ACC112 (cell line): ENCODE data around the gene RAB11FIP4.
"Not testable (repeated sequence)": the region's sequence is repeated elsewhere in the genome, so short reads cannot be mapped to it uniquely, and the experiment has no call there.

Source experiments
- H2AFZ ChIP-seq: fragments of 200-600 bp; sonication (generic); one replicate; pipeline ENCODE4 v1.6.0; 2017; ENCODE audit warnings: antibody characterized with exemption, low read length; ENCODE audit not compliant: unreplicated experiment
- H3K27ac ChIP-seq: fragments of 200-600 bp; sonication (generic); 2 replicates; pipeline ENCODE4 v1.5.1; 2014; ENCODE audit warnings: low read depth, mild to moderate bottlenecking, antibody characterized with exemption, low read length, moderate library complexity
- H3K27me3 ChIP-seq: fragments of 200-600 bp; sonication (generic); 2 replicates; pipeline ENCODE4 v1.6.1; 2014; ENCODE audit warnings: mild to moderate bottlenecking, antibody characterized with exemption, low read length, moderate library complexity, mixed read lengths; ENCODE audit not compliant: insufficient read depth
- H3K36me3 ChIP-seq: fragments of 200-600 bp; sonication (generic); 2 replicates; pipeline ENCODE4 v1.6.1; 2016; ENCODE audit warnings: mild to moderate bottlenecking, antibody characterized with exemption, low read length, moderate library complexity, mixed read lengths; ENCODE audit not compliant: insufficient read depth
- H3K4me1 ChIP-seq: fragments of 200-600 bp; sonication (generic); one replicate; pipeline ENCODE4 v1.6.1; 2016; ENCODE audit warnings: low read length, mixed read lengths; ENCODE audit not compliant: insufficient read depth, unreplicated experiment, control insufficient read depth
- H3K4me3 ChIP-seq: fragments of 200-600 bp; sonication (generic); 2 replicates; pipeline ENCODE4 v1.5.1; 2014; ENCODE audit warnings: mild to moderate bottlenecking, low read depth, low read length
- H3K79me2 ChIP-seq: fragments of 200-600 bp; sonication (generic); one replicate; pipeline ENCODE4 v1.6.0; 2016; ENCODE audit warnings: low read length; ENCODE audit not compliant: control insufficient read depth, unreplicated experiment, insufficient read depth

Gene RAB11FIP4

DNA sequence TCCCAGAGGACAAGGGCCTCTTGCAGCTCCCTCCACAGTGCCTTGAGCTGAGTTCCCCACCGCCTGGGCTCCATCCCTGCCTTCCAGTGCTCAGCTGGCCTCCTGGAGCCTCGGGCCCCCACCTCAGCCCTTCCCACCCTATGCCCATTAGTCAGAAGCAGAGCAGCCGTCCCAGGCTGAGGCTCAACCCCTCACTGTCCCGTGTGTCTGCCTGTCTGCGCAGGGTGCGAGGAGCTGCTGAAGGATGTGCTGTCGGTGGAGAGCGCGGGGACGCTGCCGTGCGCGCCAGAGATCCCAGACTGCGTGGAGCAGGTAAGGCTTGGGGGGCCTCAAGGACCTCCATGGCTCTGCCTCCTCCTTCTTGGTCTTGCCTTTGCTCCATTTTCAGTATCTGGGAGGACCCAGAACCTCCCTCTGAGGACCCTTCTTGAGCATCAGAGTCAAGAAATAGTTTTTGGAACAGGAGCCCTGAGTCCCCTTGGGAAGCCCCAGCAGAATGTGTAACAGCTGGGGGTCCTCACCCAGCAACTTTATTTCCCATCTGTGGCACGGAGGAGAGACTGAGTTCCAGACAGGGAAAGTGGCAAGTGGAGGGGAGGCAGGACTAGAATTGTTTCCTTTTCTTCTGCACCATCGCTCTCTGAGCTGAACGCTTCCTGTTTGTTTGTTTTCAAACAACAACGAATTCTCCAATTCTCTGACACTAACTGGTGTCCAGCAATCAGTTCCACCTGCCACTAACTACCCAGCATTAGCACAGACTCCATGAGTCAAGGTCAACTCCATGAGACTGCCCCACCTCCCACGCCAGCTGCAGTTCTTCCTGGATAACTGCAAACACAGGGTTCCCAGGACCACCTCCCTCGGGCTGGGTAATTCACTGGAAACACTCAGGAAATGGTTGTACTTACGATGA lies 42.6 kb downstream of the RAB11FIP4 start:
- Histone ChIP-seq H3K4me3 (no peak overlapping the region), H3K79me2 (no peaks in the 10 kb centered on the region), H3K4me1 (no peaks in the 10 kb centered on the region), H3K27me3 (peaks cover 34% of the 10 kb centered on the region), H3K36me3 (no peaks in the 10 kb centered on the region), H2AFZ (no peak overlapping the region), H3K27ac (no peak overlapping the region)

DNA sequence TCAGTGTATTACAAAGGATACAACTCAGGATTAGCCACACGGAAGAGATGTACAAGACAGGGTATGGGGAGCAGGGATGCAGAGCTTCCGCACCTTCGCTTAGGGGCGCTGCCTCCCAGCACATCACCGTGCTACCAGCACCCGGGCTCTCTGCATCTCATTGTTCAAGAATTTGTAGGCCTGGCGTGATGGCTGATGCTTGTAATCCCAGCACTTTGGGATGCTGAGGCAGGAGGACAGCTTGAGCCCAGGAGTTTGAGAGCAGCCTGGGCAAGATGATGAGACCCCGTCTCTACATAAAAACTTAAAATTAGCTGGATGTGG lies 43.2 kb downstream of the RAB11FIP4 start:
- H3K4me1 ChIP-seq, result no peaks in the 10 kb centered on the region
- H3K36me3 ChIP-seq, result no peaks in the 10 kb centered on the region
- peaks cover 34% of the 10 kb centered on the region for H3K27me3 ChIP-seq
- no peak overlapping the region for H3K4me3 ChIP-seq
- H3K27ac ChIP-seq, result no peak overlapping the region
- H2AFZ ChIP-seq, result no peak overlapping the region
- no peaks in the 10 kb centered on the region for H3K79me2 ChIP-seq

DNA sequence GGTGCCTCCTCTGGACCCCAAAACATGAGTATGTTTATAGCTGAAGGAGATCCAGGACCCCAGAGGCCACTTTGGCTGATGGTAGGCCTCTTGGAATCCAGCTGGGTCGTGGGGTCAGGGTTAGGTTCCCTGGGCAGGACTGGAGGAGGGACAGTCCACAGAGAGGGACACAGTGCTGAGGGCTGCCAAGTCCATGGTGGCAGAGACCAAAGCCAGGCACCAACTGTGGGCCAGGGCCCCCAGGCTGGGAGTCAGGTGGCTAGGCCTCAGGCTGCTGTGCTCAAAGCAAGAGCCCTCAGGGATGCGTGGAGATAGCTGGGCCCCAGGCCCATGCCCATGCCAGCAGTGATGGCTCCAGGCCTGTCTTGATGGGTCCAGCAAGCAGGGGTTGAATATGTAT lies 44.1 kb downstream of the RAB11FIP4 start:
- no peaks in the 10 kb centered on the region for H3K4me1 ChIP-seq
- H3K27me3 ChIP-seq, result peaks cover 28% of the 10 kb centered on the region
- no peak overlapping the region for H3K4me3 ChIP-seq
- no peaks in the 10 kb centered on the region for H3K79me2 ChIP-seq
- H3K36me3 ChIP-seq, result no peaks in the 10 kb centered on the region
- H2AFZ ChIP-seq, result no peak overlapping the region
- H3K27ac ChIP-seq, result no peak overlapping the region

DNA sequence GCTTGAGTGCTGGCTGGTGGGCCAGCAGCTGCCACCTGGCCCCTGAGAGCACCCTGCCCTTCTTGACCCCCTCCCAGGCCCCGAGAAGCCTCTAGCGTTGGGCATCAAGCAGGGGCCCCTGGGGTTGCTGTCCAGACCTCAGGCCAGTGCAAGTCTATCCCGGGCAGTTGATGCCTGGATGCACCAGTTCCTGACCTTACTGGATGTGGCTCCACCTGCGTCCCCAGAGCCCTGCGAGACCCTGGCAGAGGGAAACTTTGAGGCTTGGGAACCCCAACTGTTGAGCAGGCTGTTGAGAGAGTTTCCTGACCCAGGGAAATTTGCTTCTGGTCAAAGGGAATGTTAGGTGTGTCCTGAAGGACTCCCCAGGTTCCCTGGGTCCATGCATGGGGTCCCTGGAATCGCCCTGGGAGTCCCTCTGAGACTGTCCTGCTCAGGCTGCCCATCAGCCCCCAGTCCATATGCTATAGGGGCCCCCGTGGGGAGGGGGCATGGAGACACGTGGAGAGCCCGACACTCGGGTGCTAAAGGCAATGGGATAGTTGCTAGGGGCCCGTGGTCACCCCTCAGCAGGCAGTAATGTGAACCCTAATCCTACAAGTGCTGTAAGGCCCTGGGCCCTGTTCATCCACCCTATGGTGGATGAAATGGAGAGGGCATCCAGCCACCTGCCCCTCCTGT lies 46.4 kb downstream of the RAB11FIP4 start:
- H3K4me1 ChIP-seq, result no peaks in the 10 kb centered on the region
- no peaks in the 10 kb centered on the region for H3K36me3 ChIP-seq
- H3K27ac ChIP-seq, result no peak overlapping the region
- no peak overlapping the region for H2AFZ ChIP-seq
- peaks cover 7% of the 10 kb centered on the region for H3K27me3 ChIP-seq
- no peaks in the 10 kb centered on the region for H3K79me2 ChIP-seq
- no peak overlapping the region for H3K4me3 ChIP-seq

DNA sequence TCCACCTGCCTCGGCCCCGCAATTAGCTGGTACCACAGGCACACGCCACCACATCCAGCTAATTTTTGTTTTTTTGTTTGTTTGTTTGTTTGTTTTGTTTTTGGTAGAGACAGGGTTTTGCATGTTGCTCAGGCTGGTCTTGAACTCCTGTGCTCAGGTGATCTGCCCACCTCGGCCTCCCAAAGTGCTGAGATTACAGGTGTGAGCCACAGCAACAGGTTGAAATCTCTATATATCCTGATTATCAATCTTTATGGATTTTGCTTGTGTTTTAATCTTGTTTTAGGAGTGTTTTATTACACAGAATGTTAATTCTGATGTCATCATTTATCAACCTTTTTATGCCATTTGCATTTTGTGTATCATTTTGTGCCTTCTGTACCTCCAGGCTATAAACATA lies 48.2 kb downstream of the RAB11FIP4 start:
- no peaks in the 10 kb centered on the region for H3K4me1 ChIP-seq
- no peak overlapping the region for H3K27ac ChIP-seq
- H3K36me3 ChIP-seq, result no peaks in the 10 kb centered on the region
- H3K79me2 ChIP-seq, result no peaks in the 10 kb centered on the region
- no peak overlapping the region for H2AFZ ChIP-seq
- peaks cover 7% of the 10 kb centered on the region for H3K27me3 ChIP-seq
- H3K4me3 ChIP-seq, result no peak overlapping the region

DNA sequence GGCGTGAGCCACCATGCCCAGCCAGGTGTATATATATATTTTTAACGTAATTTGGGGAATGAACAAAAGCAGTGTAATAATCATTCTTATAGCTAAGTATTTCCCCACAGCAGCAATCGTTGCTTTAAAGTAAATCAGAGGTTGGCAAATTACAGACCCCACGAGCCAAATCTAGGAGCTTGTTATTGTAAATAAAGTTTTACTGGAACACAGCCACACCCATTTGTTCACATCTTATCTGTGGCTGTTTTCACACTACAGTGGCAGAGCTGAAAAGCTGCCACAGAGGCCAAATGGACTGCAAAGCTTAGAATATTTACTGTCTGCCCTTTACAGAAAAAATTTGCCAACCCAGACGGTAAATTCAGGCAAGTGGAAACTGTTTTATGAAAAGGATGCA lies 50.8 kb downstream of the RAB11FIP4 start:
- Histone ChIP-seq H3K4me1 (no peaks in the 10 kb centered on the region), H3K27ac (no peak overlapping the region), H3K79me2 (no peaks in the 10 kb centered on the region), H3K36me3 (no peaks in the 10 kb centered on the region), H3K27me3 (peaks cover 7% of the 10 kb centered on the region), H2AFZ (no peak overlapping the region), H3K4me3 (no peak overlapping the region)

DNA sequence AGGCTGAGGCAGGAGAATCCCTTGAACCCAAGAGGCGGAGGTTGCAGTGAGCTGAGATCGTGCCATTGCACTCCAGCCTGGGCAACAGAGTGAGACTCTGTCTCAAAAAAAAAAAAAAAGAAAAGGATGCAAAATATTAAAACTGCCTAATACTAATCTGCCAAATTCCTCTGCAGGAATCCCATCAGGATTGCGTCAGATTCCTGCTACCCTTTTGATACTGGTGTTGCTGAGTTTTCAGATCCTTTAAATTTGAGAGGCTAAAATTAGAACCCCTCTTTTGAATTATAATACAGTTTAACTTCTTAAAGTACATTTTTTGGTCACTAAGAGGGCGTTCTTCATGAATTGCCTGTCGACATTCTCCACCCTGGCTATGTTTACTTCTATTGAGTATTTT lies 51.4 kb downstream of the RAB11FIP4 start:
- H3K79me2 ChIP-seq, H3K36me3 ChIP-seq, H3K4me3 ChIP-seq, H3K27ac ChIP-seq, H3K4me1 ChIP-seq, H3K27me3 ChIP-seq, H2AFZ ChIP-seq: not testable (repeated sequence)

DNA sequence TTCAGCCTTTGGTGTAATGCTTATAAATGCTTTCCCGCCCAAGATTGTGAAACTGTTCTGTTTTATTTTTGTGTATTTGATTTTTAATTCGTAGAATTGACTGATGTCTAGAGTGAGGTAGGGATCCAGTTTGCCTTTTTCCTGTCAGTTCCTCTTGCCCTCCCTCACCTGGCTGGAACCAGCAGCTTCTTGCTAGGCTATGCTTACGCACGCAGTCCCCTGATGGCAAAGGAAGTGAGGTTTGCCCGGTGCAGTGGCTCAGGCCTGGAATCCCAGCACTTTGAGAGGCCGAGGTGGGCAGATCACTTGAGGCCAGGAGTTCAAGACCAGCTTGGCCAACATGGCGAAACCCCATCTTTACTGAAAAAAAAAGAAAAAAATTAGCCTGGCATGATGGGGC lies 51.9 kb downstream of the RAB11FIP4 start:
- Histone ChIP-seq H3K4me3 (no peak overlapping the region), H3K27me3 (peaks cover 7% of the 10 kb centered on the region), H3K27ac (no peak overlapping the region), H2AFZ (no peak overlapping the region), H3K4me1 (no peaks in the 10 kb centered on the region), H3K36me3 (no peaks in the 10 kb centered on the region), H3K79me2 (no peaks in the 10 kb centered on the region)

DNA sequence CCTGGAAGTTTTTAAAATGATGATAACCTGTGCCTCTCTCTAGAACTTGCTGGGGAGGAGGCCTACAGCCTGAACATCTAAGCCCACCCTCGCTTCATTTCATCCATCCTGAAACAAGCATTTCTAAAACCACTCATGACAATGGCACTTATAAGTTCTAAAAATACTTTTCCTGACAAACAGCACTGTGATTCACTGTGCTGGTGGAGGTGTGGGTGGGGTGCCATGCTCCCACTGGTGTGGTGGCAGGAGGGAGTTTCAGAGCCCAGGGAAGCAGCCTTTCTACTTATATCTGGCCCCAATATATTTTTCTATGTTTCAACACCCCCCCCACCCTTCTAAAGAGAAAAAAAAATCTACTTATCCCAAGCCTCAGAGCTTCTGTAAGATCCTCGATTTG lies 52.6 kb downstream of the RAB11FIP4 start:
- Histone ChIP-seq H3K27ac (no peak overlapping the region), H3K4me1 (no peaks in the 10 kb centered on the region), H3K27me3 (peaks cover 5% of the 10 kb centered on the region; the same call in 1 of the 2 replicates), H2AFZ (no peak overlapping the region), H3K4me3 (no peak overlapping the region), H3K79me2 (no peaks in the 10 kb centered on the region), H3K36me3 (no peaks in the 10 kb centered on the region)

DNA sequence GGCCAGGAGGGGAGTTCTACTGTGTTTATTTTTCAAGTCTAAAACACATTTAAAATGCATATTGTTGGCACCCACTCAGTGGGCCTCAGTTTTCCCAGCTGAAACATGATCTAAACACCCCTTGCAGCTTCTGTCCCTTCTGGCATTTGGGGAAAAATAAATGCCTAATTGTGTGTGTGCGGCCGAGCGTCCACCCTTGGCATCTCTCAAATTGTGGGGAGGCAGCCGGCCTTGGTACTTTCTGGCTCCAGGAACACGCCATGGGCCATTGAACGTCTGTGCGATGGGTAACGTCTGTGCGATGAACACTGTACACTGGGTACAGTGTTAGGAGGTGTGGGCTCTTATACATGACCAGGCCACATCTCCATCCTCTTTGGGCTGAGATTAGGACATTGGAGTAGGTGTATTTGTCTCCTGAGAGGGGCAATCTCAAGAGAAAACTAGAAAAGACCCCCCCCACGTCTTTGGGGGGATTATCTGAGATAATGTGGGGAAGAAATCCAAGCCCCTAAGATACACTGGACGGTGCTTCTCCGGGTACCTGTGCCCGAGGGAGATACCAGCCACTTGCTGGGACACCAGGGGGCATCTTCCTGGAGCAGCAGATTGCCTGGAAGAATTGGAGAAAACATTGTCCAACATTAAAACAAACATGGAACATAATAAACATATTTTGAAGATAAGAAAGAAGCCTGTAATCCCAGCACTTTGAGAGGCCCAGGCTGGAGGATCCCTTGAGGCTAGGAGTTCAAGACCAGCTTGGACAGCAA lies 54.9 kb downstream of the RAB11FIP4 start:
- Histone ChIP-seq H3K4me3 (no peak overlapping the region), H3K27ac (no peak overlapping the region), H3K4me1 (no peaks in the 10 kb centered on the region), H3K27me3 (no peaks in the 10 kb centered on the region), H3K79me2 (no peaks in the 10 kb centered on the region), H3K36me3 (no peaks in the 10 kb centered on the region), H2AFZ (no peak overlapping the region)
